Prostate gland (tissue), 2 donors: ENCODE measurements around the gene BCHE.

Experiments
- POLR2A ChIP-seq: fragments of 450-650 bp; IDR thresholded peaks from one replicate; pipeline ENCODE4 v1.6.1; 2016; ENCODE audit warnings: antibody characterized with exemption, mild to moderate bottlenecking
- TF ChIP-seq, protein P1 (sequence below), 4 experiments: fragments of 200-600 bp in 2 of 4; fragments of 450-650 bp in 2 of 4; sonication (generic) in 2 of 4; IDR thresholded peaks; 1 replicate in 3 of 4; 2 replicates in 1 of 4; pipeline ENCODE4 v1.5.1; 2016 to 2019; ENCODE audit warnings: antibody characterized with exemption in 4 of 4, mild to moderate bottlenecking in 2 of 4, moderate library complexity in 2 of 4

DNA sequence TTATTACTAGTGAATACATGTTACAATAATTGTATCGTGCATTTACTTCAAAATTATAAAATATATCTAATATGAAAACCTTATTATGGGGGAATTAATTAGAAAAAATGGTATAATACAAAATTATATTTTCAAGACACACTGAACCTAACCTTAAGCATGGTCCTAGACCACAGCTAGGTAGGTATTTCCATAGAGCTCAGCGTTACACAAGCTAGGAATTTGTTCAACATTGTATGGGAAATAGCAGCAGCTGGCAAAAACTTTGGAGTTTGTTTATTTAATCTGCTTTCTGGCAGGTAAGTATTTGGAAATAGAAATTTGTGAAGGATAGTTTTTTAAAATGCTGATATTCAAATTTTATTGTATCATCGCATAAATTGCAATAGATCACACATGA is 52.9 kb downstream of the BCHE start:
- TF ChIP-seq, protein P1, sequence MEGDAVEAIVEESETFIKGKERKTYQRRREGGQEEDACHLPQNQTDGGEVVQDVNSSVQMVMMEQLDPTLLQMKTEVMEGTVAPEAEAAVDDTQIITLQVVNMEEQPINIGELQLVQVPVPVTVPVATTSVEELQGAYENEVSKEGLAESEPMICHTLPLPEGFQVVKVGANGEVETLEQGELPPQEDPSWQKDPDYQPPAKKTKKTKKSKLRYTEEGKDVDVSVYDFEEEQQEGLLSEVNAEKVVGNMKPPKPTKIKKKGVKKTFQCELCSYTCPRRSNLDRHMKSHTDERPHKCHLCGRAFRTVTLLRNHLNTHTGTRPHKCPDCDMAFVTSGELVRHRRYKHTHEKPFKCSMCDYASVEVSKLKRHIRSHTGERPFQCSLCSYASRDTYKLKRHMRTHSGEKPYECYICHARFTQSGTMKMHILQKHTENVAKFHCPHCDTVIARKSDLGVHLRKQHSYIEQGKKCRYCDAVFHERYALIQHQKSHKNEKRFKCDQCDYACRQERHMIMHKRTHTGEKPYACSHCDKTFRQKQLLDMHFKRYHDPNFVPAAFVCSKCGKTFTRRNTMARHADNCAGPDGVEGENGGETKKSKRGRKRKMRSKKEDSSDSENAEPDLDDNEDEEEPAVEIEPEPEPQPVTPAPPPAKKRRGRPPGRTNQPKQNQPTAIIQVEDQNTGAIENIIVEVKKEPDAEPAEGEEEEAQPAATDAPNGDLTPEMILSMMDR (IDR thresholded peaks at IDR 0.05): no peak
- no peak for TF ChIP-seq POLR2A
